ENCODE measurements around the gene CUL4B.
A peak's percentile ranks its signal among the peaks of the same experiment; 100 is the strongest.
"Not testable (repeated sequence)": the region's sequence is repeated elsewhere in the genome, so short reads cannot be mapped to it uniquely, and the experiment has no call there.

The CUL4B gene

DNA sequence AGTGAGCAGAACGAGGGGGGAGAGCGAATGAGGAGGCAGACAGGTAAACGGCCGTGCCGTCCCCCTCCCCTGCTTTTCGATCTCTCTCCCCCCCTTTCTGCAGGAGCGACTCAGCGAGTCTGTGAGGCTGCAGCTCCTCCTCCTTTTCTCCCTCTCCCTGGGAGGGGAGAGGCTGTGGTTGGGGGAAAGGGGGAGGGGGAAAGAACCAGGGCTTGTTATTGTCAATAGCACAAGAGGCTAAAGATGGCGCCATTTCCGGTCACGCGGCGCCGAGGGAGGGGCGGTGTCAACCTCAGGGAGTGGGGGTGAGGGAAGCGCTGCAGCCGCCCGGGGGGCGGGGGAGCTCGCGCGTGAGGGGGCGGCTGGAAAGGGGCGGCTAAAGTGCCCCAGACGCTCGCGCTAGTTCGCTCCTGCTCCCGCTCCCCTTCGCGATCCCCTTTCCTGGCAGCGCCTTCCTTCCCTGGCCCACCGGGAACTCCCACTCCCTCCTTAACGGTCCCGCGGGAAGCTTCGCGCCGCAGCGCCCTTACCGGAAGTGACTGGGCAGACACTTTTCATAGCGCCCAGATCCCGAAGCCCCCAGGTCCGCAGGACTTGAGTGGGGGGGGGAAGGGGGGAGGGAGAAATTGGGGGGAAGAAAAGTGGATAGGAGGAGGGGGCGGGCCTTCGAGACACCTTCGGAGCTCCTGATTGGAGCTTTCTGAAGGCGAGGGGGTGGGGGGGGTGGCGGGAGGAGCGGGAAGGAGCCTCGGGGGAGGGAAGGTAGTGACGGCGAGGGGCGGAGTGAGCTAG, at the start of gene CUL4B:
CUL4B (minus strand) TSS at position 121 of the 792 bp plus-strand sequence. CDS start 324 bp downstream, outside the sequence.
- peak; percentile 92 to 93 for DNase-seq

- peak; percentile 48 to 63 for DNase-seq
These were observed 43.6 kb upstream of the CUL4B start for GRCh38 chrX:120604361-120604782.

- DNase-seq: peak; percentile 90 to 92
These were observed 43.1 kb upstream of the CUL4B start, which contains the start of gene MCTS1 for GRCh38 chrX:120603707-120604360. Gene MCTS1 (plus strand): TSS chrX:120604101. CDS start chrX:120604237, 136 bp downstream.

DNA sequence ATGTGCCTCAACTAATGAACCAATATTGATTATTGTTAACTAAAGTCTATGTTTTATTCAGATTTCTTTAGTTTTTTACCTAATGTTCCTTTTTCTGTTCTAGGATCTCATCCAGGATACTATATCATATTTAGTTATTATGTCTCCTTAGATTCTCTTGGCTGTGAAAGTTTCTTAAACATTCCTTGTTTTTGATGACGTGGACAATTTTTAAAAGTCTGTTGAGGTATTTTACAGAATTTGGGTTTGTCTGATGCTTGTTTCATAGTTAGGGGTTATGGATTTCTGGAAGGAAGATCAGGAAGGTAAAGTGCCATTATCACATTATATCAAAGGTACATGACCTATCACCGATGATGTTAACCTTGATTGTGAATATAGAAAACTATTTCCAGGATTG, 24.9 kb upstream of the CUL4B start:
- no peak for DNase-seq

GRCh38 chrX:120575379-120576114, 14.8 kb upstream of the CUL4B start:
- DNase-seq: no peak

DNA sequence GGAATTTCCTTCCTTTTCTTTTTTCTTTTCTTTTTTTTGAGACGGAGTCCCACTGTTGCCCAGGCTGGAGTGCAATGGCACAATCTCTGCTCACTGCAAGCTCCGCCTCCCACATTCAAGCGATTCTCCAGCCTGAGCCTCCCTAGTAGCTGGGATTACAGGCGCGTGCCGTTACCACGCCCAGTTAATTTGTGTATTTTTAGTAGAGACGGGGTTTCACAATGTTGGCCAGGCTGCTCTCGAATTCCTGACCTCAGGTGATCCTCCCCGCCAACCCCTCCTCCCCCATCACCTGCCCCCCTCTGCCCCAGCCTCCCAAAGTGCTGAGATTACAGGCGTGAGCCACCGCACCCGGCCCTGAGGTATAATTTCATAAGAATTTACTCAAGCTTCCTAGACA, 13.0 kb upstream of the CUL4B start:
- DNase-seq: not testable (repeated sequence)

- DNase-seq: no peak
These were observed 9.3 kb upstream of the CUL4B start for GRCh38 chrX:120570011-120570600.

DNA sequence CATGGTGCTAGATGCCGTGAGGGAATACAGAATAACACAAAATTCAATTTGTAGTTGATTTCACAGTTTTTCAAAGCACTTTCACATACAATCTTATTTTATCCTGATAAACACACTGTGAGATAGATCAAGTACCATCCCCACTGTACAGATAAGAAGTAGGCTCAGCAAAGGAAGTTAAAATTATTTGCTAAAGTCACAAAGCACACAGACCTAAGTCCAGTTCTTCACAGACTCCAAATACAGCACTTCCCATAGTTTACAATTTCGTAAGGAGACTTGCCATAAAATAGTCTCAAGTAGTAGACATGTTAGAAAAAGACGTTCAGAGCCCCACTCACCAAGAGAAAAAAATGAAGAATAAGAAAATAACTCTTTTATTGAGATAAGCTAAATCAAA, 7.8 kb upstream of the CUL4B start:
- no peak for DNase-seq

- DNase-seq: no peak
These were observed 7.3 kb upstream of the CUL4B start for GRCh38 chrX:120568035-120568434.

DNA sequence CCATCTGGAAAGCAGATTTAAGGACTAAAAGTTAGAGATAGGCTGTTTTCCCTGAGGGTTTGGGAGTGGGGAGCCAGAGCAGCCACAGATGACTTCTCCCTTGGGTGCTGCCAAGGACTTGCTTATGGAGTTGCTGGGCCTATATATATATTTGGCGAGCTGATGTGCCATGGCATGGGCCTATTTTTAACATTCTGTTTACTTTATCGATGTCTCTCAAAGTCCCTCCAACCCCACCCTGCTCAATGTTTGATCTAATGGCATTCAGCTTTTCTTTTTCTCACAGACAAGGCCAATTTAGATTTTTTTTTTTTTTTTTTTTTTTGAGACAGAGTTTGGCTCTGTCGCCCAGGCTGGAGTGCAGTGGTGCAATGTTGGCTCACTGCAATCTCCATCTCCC, 6.1 kb upstream of the CUL4B start:
- DNase-seq: no peak

GRCh38 chrX:120564925-120565324, 4.2 kb upstream of the CUL4B start:
- no peak for DNase-seq

GRCh38 chrX:120562569-120562926, 1.8 kb upstream of the CUL4B start:
- DNase-seq: no peak

DNA sequence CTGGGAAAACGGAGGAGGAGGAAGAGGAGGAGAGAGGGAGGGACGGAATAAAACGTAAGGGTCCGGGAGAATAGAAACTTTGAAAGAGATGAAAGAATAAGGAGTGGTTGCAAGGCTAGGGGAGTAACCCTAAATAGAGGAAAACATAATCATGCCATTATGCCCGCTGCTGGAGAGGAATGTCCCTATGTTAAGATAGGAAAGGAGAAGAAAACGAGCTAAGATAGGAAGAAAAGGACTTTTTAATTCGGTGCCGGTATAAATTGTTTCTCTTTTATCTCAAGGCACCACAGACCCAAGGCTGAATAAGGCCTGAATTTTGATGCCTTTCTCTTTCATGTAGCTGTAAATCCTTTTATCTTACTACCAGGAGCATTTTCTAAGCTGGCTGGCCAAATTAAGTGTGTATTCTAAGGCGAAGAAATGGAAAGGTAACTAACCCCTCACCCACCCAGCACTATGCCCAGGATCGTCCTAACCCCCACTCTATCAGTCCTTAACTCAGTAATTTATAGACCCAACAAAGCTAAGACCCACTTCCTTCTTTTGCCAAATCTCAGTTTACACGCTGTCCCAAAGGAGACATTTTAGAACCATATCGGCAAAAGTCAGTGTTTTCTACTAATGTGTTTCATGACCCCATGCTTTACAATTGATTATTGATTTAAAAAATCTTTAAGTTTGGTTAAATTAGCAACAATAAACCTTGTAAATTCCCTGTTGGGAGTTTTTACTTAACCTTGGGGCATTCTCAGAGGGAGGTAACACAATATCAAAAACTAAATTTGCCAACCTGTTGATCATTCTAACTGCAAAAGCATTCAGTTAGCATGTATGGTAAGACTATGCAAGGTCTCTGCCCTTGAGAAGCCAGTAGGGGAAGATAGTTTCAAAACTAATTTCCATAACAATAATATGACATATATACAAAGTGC, 1.1 kb upstream of the CUL4B start:
- no peak for DNase-seq

DNA sequence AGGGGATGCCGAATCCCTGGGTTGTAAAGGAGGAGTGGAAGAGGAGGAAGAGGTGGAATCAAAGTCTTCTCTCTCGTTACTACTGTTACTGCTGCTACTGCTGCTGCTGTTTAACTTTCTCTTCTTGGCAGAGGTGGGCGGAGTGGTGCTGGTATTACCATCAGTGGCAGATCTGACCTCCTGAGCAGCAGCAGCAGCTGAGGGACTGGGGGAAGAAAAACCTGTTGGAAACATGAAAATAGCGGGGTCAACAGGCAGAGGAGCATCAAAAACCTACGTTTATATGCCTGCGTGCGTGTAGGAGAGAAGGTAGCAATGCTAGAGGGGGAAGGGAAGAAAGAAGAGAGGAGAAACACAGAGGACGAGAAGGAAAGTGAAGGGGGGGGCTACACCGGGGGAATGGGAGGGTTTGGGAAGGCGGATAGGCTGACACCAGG, 339 bp downstream of the CUL4B start:
- DNase-seq: peak; percentile 30 to 36

- peak in 1 of 2 donors; percentile 27 for DNase-seq
These were observed 958 bp downstream of the CUL4B start for GRCh38 chrX:120559804-120560203.

DNA sequence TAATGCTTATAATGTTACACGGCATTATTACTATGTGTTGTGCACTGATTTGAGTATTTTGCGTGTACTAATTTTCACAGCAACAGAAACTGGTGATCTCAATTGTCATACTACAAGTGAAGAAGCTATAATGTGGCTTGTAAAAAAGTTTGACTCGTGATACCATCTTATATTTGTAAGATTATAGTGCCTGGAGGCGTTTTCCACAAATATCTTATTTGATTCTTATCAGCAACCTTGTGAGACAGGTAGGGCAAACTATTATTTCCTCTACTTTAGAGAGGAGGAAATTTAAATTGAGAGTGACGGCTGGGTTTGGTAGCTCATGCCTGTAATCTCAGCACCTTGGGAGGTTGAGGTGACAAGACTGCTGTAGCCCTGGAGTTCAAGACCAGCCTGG, 4.5 kb downstream of the CUL4B start:
- DNase-seq: no peak

- DNase-seq: no peak
These were observed 11.0 kb downstream of the CUL4B start for GRCh38 chrX:120549483-120550452.

GRCh38 chrX:120536061-120536460, 24.7 kb downstream of the CUL4B start:
- no peak for DNase-seq

DNA sequence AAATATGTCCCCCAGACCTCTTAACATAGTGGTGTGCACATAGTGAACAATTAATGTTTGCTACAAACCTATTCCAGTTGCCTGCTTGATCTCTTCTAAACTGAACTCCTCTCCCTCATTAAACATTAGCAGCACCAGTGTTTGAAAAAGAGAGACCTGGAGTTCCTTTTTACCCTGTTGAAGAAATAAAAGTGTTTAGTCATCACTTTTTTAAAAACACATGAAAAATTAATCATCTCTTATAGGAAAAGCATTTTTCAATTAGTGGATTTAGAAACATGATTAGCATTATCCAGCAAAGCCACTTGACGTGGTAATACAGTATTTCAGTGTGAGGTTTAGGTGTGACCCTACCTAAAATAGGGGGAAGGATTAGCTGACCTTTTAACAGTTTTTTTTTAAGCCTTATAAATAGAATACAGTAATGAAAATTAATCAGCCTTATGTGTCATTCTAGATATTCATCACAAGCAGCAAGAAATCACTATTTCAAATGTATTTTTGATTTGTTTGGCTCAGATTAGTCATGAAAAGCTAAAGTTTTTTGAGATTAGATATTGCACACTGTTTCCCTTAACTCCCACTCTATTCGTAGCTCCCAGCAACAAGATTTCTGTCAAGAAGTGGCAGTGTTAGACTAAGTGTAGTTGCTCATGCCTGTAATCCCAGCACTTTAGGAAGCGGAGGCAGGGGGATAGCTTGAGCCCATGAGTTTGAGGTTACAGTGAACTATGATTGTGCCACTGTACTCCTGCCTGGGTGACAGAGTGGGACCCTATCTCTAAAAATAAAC, 26.2 kb downstream of the CUL4B start:
- DNase-seq: no peak

GRCh38 chrX:120522820-120523219, 37.9 kb downstream of the CUL4B start:
- no peak for DNase-seq

Measured in CD4-positive, alpha-beta T cell treated with Interleukin-4 for 1 hour (primary cell).